Spinal cord (tissue), 10 donors: ENCODE results near the gene PARP1. TPM values are rescaled to one million over a fixed set of nuclear protein-coding genes. Genes with fewer than 3 reads are reported as not detected.
A peak's percentile ranks its signal among the peaks of the same experiment; 100 is the strongest.

Experiments used
- DNase-seq, 6 donors: peaks; one replicate each; pipeline versions ENCODE4 v3.0.0 to v3.0.0-alpha.2; 2013 to 2015; ENCODE audit warnings: low spot score in 6 of 6, low read depth in 4 of 6
- H3K27ac ChIP-seq: one replicate; pipeline ENCODE4 v1.5.1; 2013; ENCODE audit warnings: low read depth, low read length, control low read depth
- H3K27me3 ChIP-seq: one replicate; pipeline ENCODE4 v1.6.1; 2013; ENCODE audit warnings: low read length; ENCODE audit not compliant: control insufficient read depth, insufficient read depth
- H3K36me3 ChIP-seq: one replicate; pipeline ENCODE4 v1.6.1; 2013; ENCODE audit warnings: low read length; ENCODE audit not compliant: control insufficient read depth, insufficient read depth
- H3K4me1 ChIP-seq: one replicate; pipeline ENCODE4 v1.6.1; 2013; ENCODE audit warnings: low read length; ENCODE audit not compliant: control insufficient read depth, insufficient read depth
- H3K4me3 ChIP-seq: one replicate; pipeline ENCODE4 v1.5.1; 2013; ENCODE audit warnings: low read depth, low read length, control low read depth
- H3K9me3 ChIP-seq: one replicate; pipeline ENCODE4 v1.6.1; 2013; ENCODE audit warnings: low read length; ENCODE audit not compliant: control insufficient read depth, insufficient read depth
- WGBS: methylation state at CpG from one replicate; pipeline ENCODE4 v1.1.5; 2013; ENCODE audit warnings: missing lambda C conversion rate; ENCODE audit not compliant: insufficient coverage; 5-methylcytosine and 5-hydroxymethylcytosine counted together
- polyA plus RNA-seq, 2 donors: library from polyadenylated mRNA; unstranded; fragments of 120-200 nt; gene quantifications; one replicate each; pipeline ENCODE4 v1.2.1, GENCODE V29; 2013; ENCODE audit not compliant: insufficient read length in 2 of 2
- total RNA-seq, 2 donors: library from RNA; depleted of rRNA in 1 of 2; stranded (reverse); fragments of 120-200 nt in 1 of 2; fragments of >200 nt in 1 of 2; gene quantifications; one replicate each; pipeline versions ENCODE4 v1.2.3 to v1.2.4, GENCODE V29; 2013 to 2014
- donor health status: healthy.

PARP1 gene
- total and polyA plus RNA-seq, 4 donors = 106 to 156 (median 127) TPM

DNA sequence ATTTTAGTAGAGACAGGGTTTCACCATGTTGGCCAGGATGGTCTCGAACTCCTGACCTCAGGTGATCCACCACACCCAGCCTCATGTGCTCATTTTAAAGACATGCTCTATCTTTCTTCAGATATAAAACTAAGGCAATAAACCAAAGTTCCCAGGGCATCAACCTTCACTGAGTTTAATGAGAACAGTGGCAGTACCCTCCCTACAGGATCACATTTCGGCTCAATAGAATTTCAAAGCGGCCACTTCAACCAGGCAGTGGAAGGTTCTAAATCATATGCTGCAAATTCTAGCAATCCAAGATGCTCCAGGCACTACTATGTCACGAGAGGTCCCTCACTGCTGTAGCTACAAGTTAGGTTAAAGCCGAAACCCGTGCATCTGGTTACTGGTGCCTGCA is 45.5 kb downstream of the PARP1 start:
- WGBS = 83% methylated on average over 5 of the region's 6 CpGs
- peaks cover 6% of the 10 kb centered on the region for H3K4me1 ChIP-seq
- no peaks in the 10 kb centered on the region for H3K27me3 ChIP-seq
- peaks cover 66% of the 10 kb centered on the region for H3K36me3 ChIP-seq
- no peak overlapping the region for H3K27ac ChIP-seq
- no peaks in the 10 kb centered on the region for H3K9me3 ChIP-seq
- no peak for DNase-seq
- H3K4me3 ChIP-seq = no peak overlapping the region

DNA sequence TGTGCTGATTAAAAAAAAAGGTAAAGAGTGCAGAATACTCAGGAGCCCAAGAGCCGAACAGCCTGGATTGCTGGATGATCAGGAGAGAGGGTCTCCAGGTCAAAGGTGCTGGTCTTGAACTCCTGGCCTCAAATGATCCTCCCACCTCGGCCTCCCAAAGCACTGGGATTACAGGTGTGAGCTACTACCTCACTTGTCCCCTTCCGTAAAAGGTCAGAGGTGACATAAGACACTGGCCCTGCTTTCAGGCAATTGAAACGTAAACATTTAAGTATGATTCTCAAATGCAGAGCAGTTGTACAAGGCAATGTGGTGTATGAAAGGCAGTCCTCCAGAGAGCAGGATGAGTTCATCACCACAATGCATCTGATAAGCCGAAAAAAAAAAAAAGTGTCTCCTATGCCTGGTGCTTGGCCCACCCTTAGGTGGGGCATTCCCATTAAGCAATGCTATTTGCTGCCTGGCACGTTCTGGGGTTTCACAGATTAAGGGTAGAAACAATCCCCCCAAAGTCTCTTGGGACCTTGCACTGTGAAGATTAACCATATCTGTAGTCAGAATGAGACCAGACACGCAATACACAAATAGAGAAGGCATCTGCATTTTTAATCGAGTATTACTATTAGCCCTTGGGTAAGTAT is 47.7 kb downstream of the PARP1 start:
- H3K36me3 ChIP-seq = peaks cover 56% of the 10 kb centered on the region
- 91% methylated on average over 4 of the region's 8 CpGs for WGBS
- no peak overlapping the region for H3K27ac ChIP-seq
- DNase-seq = no peak
- no peaks in the 10 kb centered on the region for H3K27me3 ChIP-seq
- peaks cover 9% of the 10 kb centered on the region for H3K4me1 ChIP-seq
- no peak overlapping the region for H3K4me3 ChIP-seq
- H3K9me3 ChIP-seq = no peaks in the 10 kb centered on the region

DNA sequence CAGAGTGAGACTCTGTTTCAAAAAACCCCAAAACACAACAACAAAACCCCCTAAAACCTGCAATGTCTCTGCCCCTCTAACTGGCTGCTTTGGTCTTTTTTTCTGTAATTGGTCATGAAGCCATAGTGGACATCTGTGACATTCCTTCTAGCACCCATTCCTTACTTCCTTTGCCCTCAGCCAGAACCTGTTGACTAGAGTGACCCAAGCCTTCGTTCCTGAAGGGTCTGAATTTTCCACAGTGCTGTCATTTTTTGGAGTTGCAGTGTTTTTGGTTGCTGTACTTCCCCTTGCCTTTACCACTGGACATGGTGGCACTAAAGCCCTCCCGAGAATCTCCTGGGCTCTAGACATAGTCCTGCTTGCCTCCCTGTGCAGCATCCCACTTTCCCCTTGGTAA is 50.5 kb downstream of the PARP1 start:
- no CpG with 5 or more reads among the region's 2 CpGs for WGBS
- H3K9me3 ChIP-seq = no peaks in the 10 kb centered on the region
- DNase-seq = no peak
- H3K4me1 ChIP-seq = peaks cover 11% of the 10 kb centered on the region
- peaks cover 34% of the 10 kb centered on the region for H3K36me3 ChIP-seq
- no peak overlapping the region for H3K27ac ChIP-seq
- H3K27me3 ChIP-seq = no peaks in the 10 kb centered on the region
- H3K4me3 ChIP-seq = no peak overlapping the region

DNA sequence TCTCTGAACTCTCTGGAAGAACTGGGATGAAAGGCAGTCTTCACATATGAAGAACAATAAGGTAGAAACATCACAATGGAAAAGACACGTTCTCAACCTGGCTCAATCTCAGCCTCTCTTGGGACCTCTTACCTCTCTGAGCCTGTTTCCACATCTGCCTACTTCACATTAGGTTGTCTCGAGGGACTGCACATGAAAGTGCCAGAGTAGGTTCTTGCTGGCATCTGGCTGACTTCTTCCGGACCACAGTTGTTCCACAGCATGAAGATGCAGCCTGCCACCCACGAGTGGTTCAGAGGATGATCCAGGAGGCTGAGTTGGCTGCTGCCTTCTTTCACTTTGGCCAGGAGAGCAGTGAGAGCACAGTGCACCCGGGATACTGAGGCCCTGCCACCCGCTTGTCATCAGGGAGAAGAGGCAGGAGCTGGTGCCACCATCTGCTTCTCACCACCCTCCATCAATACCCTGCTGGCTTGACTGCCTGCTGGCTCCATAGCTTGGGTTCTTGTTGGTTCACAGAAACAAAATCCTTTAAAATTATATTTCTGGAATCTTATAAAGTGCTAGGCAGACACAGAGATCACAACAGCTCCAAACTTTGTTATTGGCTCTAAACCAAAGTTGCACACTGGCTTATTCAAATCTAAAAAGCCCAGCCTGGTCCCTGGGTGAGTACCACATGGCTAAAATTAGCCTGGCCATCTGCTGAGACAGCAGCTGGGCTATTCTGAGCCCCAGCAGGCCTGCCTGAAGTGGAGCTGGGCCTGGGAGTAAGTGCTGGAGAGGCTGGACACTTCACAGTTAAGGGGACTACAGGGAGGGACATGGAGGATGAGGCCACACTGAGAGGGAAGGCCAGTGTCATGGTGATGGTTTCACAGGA is 52.0 kb downstream of the PARP1 start:
- Histone ChIP-seq H3K27me3 (no peaks in the 10 kb centered on the region), H3K9me3 (no peaks in the 10 kb centered on the region), H3K4me3 (no peak overlapping the region), H3K27ac (no peak overlapping the region), H3K4me1 (peaks cover 11% of the 10 kb centered on the region), H3K36me3 (peaks cover 20% of the 10 kb centered on the region)
- DNase-seq = peak in 2 of 6 donors; percentile 43 to 85
- 79% methylated on average over 6 of the region's 6 CpGs for WGBS

DNA sequence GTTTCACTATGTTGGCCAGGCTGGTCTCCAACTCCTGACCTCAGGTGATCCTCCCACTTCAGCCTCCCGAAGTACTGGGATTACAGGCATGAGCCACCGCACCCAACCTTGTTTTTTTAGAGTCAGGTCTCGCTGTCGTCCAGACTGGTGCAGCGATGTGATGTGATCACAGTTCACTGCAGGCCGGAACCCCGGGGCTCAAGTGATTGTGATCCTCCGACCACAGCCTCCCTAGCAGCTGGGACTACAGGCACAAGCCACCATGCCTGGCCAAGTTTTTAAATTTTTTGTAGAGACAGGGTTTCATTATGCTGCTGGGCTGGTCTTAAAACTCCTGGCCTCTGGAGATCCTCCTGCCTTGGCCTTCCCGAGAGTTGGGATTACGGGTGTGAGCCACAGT is 52.9 kb downstream of the PARP1 start:
- no peaks in the 10 kb centered on the region for H3K27me3 ChIP-seq
- H3K9me3 ChIP-seq = no peaks in the 10 kb centered on the region
- WGBS = 94% methylated on average over 10 of the region's 10 CpGs
- no peak overlapping the region for H3K27ac ChIP-seq
- peaks cover 18% of the 10 kb centered on the region for H3K4me1 ChIP-seq
- peaks cover 18% of the 10 kb centered on the region for H3K36me3 ChIP-seq
- H3K4me3 ChIP-seq = no peak overlapping the region
- no peak for DNase-seq

DNA sequence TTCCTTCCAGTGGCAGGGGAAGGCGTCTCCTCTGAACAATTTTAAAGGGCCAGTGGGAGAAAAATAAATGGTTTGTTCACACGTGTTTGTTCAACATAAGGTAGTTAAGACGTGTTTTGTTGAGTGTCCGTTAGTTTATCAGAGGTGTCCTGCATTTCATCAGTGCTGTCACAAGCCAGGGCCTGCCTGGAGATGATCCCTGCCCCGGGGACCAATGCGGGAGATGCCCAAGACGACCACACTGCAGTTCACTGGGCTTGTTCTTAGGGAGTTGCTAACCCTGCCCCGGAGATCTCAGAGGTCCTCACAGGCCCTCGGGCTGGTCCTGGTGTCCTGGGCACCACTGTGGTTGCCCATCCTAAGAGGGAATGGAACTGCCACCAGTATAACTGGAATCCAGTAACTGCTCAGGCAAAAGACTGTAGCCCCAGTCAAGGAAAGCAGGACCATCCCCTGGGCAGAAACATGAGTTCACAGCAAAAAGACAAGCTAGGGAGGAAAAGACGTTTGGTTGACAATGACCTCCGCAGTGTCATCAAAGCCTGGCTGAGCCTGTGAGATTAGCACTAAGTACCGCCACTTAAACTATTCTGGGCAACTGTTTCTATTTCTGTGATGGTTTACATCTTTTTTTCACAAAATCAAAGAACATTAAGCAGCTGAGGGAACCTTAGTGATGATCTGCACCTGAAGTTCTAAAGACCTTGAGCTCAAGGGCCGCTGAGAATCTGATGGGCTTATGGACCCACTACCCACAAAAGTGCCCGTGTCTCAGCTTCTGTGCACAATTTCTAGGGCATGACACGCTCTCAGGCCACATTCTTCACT is 54.0 kb downstream of the PARP1 start:
- WGBS = 82% methylated on average over 14 of the region's 15 CpGs
- DNase-seq = no peak
- Histone ChIP-seq H3K4me3 (no peak overlapping the region), H3K36me3 (peaks cover 8% of the 10 kb centered on the region), H3K27me3 (no peaks in the 10 kb centered on the region), H3K4me1 (peaks cover 25% of the 10 kb centered on the region), H3K9me3 (no peaks in the 10 kb centered on the region), H3K27ac (no peak overlapping the region)

DNA sequence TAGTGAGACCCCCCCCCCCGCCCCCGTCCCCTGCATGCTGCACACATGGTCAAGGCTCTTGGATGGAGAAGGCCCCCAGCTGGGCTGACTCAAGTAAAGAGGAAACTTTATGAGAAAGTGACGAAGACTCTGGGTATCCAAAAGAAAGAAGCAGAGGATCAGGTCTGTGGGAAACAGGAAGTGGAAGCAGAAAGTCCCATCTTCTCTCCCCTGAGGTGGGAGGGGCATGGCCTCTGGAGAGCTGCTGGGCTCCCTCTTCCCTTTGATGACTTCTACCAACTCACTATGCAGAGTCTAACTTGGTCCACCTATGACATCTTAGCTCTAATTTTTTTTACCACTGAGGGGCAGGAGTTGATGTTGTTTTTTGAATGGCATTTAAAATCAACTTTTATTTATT is 56.2 kb downstream of the PARP1 start:
- 100% methylated on average over 2 of the region's 3 CpGs for WGBS

DNA sequence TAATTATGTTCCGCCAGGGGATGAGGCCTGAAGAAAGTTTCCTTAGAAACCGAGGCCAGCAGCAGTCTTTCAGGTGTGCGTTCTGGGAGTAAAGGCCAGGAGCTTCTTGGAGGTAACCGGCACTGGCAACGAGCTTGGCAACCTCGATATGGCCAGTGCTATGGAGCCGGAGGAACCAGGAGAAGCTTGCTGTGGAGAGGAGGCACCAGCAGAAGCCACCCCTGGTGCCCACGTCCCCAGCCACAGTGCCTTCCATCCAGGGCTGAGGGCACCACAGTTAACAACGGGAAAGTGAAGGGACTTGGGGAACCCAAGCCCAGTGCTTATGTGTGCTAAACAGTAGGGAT is 57.4 kb downstream of the PARP1 start:
- peaks cover 24% of the 10 kb centered on the region for H3K4me1 ChIP-seq
- no peak overlapping the region for H3K4me3 ChIP-seq
- H3K36me3 ChIP-seq = no peaks in the 10 kb centered on the region
- DNase-seq = no peak
- 40% methylated on average over 9 of the region's 9 CpGs for WGBS
- H3K9me3 ChIP-seq = no peaks in the 10 kb centered on the region
- H3K27ac ChIP-seq = no peak overlapping the region
- H3K27me3 ChIP-seq = no peaks in the 10 kb centered on the region

More for the DNA sequence above, 56.2 kb downstream of the PARP1 start:
- Histone ChIP-seq H3K36me3 (peaks cover 2% of the 10 kb centered on the region), H3K4me1 (peaks cover 27% of the 10 kb centered on the region), H3K4me3 (no peak overlapping the region), H3K9me3 (no peaks in the 10 kb centered on the region), H3K27me3 (no peaks in the 10 kb centered on the region), H3K27ac (no peak overlapping the region)
- no peak for DNase-seq

DNA sequence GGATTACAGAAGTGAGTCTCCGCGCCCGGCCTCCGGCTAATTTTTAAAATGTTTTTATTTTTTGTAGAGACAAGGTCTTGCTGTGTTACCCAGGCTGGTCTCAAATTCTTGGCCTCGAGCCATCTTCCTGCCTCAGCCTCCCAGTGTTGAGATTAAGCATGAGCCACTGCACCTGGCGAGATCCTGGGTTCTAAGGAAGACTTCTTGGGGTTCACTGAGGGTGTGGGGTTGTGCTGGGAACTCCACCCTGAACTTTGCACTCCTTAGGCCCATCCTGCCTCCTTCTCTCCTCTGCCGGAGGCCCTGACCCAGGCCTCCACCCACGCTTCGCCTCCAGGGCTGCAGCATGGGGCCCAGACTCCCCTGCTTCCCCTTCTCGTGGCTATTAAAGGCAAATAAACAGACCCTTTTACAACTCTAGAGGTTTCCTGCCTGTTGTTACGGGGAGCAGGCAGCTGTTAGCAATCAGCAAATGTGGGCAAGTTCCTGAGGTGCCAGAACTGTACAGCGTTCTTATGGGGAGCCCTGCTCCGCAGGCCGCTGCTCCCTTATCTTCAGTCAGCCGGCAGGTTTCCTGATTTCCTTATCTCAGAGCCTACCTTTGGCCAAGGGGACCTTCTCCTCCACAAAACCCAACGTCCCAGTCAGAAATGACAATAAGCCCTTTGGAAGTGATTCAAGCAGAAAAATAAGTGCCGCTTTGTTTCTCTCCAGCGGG is 57.9 kb downstream of the PARP1 start:
- DNase-seq = peak in 1 of 6 donors; percentile 66
- Histone ChIP-seq H3K9me3 (no peaks in the 10 kb centered on the region), H3K4me1 (peaks cover 24% of the 10 kb centered on the region), H3K36me3 (no peaks in the 10 kb centered on the region), H3K4me3 (no peak overlapping the region), H3K27me3 (no peaks in the 10 kb centered on the region), H3K27ac (peak overlapping the region; percentile 29)
- WGBS = 25% methylated on average over 13 of the region's 18 CpGs
